GM18870 (cell line): ENCODE results near the gene C16orf96.

Experiments used
- ATAC-seq: cut with Tn5 transposase; IDR thresholded peaks from one replicate; pipeline ENCODE4 v1.9.1; 2021; ENCODE audit warnings: moderate library complexity; ENCODE audit not compliant: unreplicated experiment

The C16orf96 gene

GRCh38 chr16:4599037-4599436 lies 42.9 kb downstream of the C16orf96 start:
- ATAC-seq = no peak

GRCh38 chr16:4599545-4599944 lies 43.4 kb downstream of the C16orf96 start:
- no peak for ATAC-seq

- ATAC-seq = no peak
Measured at GRCh38 chr16:4601036-4601863, 45.1 kb downstream of the C16orf96 start.

GRCh38 chr16:4601864-4602186 lies 45.7 kb downstream of the C16orf96 start:
- no peak for ATAC-seq

GRCh38 chr16:4602331-4602730 lies 46.2 kb downstream of the C16orf96 start:
- ATAC-seq = no peak

- no peak for ATAC-seq
Measured at GRCh38 chr16:4603624-4604170, 47.6 kb downstream of the C16orf96 start.

- no peak for ATAC-seq
Measured at GRCh38 chr16:4604401-4604800, 48.3 kb downstream of the C16orf96 start.

- no peak for ATAC-seq
Measured at GRCh38 chr16:4606354-4606753, 50.2 kb downstream of the C16orf96 start.

- no peak for ATAC-seq
Measured at GRCh38 chr16:4607841-4608703, 51.9 kb downstream of the C16orf96 start.

- no peak for ATAC-seq
Measured at GRCh38 chr16:4608704-4608980, 52.5 kb downstream of the C16orf96 start.

- ATAC-seq = no peak
Measured at GRCh38 chr16:4609200-4610010, 53.3 kb downstream of the C16orf96 start.

GRCh38 chr16:4610011-4611005 lies 54.2 kb downstream of the C16orf96 start:
- no peak for ATAC-seq

GRCh38 chr16:4611337-4612021 lies 55.3 kb downstream of the C16orf96 start:
- no peak for ATAC-seq

- no peak for ATAC-seq
Measured at GRCh38 chr16:4612474-4612931, 56.4 kb downstream of the C16orf96 start.

GRCh38 chr16:4612977-4613635 lies 57.0 kb downstream of the C16orf96 start:
- ATAC-seq = no peak

GRCh38 chr16:4613636-4614570 lies 57.8 kb downstream of the C16orf96 start:
- no peak for ATAC-seq

GRCh38 chr16:4614571-4615383 lies 58.6 kb downstream of the C16orf96 start, which contains the start of gene UBALD1:
UBALD1 (minus strand) TSS chr16:4614888; CDS start chr16:4614797, 91 bp downstream.
- peak; percentile 51 for ATAC-seq
